ENCODE data around the gene RPS5. TPM values are rescaled to one million over a fixed set of nuclear protein-coding genes. Genes with fewer than 3 reads are reported as not detected.
"Not testable (repeated sequence)": the region's sequence is repeated elsewhere in the genome, so short reads cannot be mapped to it uniquely, and the experiment has no call there.

The RPS5 gene
- total RNA-seq, 1 experiment from 2014 or later: 6,081 TPM

DNA sequence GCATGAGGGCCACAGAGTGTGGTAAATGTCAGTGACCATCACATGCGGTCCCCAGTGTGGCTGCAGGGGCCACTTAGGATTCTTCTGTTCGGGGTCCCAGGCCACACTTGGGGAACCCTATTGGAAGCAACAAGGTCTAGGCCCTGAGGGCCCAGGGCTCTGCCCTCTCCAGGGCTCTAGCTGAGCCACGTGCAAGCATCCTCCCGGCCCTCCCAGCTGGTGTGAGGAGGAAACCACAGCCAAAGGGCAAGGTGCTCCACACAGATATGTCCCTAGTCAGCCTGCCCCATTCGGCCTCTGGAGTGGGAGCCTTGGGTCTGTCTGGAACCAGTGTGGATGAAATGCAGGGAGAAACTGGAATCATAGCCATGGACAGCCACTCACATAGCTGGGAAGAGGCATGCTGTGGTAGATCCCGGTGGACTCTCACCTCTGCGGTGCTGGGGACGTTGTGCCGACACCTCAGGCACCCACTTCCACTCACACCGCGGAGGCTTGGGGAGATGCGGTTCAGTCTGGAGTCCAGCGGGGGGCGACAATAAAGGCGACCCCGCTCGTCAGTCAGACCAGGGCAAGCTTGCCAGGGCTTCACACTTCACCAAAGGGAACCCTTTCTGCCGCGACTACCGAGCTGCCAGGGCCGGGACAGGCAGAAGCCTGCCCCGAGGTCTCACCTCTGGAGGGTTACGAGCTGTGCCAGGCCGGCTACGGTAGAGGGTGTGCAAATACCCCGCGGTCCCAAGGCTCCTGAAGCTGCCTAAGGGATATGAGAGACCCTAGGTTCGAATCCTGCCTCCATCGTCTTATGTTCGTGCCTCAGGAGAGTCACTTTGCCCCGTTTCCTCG is 20.3 kb upstream of the RPS5 start:
- Histone ChIP-seq H3K27ac (ENCODE audit: low read length) (no peak overlapping the region), H3K27me3 (ENCODE audit: low read length) (no peaks in the 10 kb centered on the region), H3K36me3 (ENCODE audit: insufficient read depth, low read length) (no peaks in the 10 kb centered on the region), H3K79me2 (ENCODE audit: low read length) (peaks cover 3% of the 10 kb centered on the region), H4K20me1 (ENCODE audit: insufficient read depth, low read depth, low read length) (no peaks in the 10 kb centered on the region), H3K9me2 (replicated peaks; ENCODE audit: insufficient read depth, low read length) (no peaks in the 10 kb centered on the region), H3K4me2 (ENCODE audit: low read depth, low read length, poor library complexity, severe bottlenecking) (no peak overlapping the region), H2AFZ (ENCODE audit: low read length) (no peak overlapping the region), H3K9ac (ENCODE audit: low read length) (no peak overlapping the region), H3K9me3 (ENCODE audit: low read length) (no peaks in the 10 kb centered on the region), H3K4me1 (ENCODE audit: low read length) (peaks cover 7% of the 10 kb centered on the region), H3K4me3 (ENCODE audit: low read length) (no peak overlapping the region)
- no peak for DNase-seq

GRCh38 chr19:58367698-58368454 is 19.2 kb upstream of the RPS5 start:
- no peak overlapping the region for H3K4me2 ChIP-seq (ENCODE audit: low read depth, low read length, poor library complexity, severe bottlenecking)
- no peak overlapping the region for H2AFZ ChIP-seq (ENCODE audit: low read length)
- no peaks in the 10 kb centered on the region for H3K27me3 ChIP-seq (ENCODE audit: low read length)
- no peaks in the 10 kb centered on the region for H3K36me3 ChIP-seq (ENCODE audit: insufficient read depth, low read length)
- H3K4me3 ChIP-seq (ENCODE audit: low read length): no peak overlapping the region
- H3K4me1 ChIP-seq (ENCODE audit: low read length): peaks cover 6% of the 10 kb centered on the region; the same call in 1 of the 2 replicates
- no peaks in the 10 kb centered on the region for H3K9me3 ChIP-seq (ENCODE audit: low read length)
- no peak overlapping the region for H3K9ac ChIP-seq (ENCODE audit: low read length)
- H3K9me2 ChIP-seq (replicated peaks; ENCODE audit: insufficient read depth, low read length): no peaks in the 10 kb centered on the region
- H3K27ac ChIP-seq (ENCODE audit: low read length): no peak overlapping the region
- no peaks in the 10 kb centered on the region for H4K20me1 ChIP-seq (ENCODE audit: insufficient read depth, low read depth, low read length)
- DNase-seq: no peak
- H3K79me2 ChIP-seq (ENCODE audit: low read length): no peaks in the 10 kb centered on the region

- H3K4me1 ChIP-seq (ENCODE audit: low read length): peaks cover 6% of the 10 kb centered on the region; the same call in 1 of the 2 replicates
Measured at GRCh38 chr19:58368561-58369360, 18.3 kb upstream of the RPS5 start.

GRCh38 chr19:58372311-58373133 is 14.5 kb upstream of the RPS5 start:
- Histone ChIP-seq H3K27ac (ENCODE audit: low read length) (no peak overlapping the region), H3K9ac (ENCODE audit: low read length) (no peak overlapping the region), H3K9me3 (ENCODE audit: low read length) (no peaks in the 10 kb centered on the region), H2AFZ (ENCODE audit: low read length) (no peak overlapping the region), H3K4me3 (ENCODE audit: low read length) (no peak overlapping the region), H4K20me1 (ENCODE audit: insufficient read depth, low read depth, low read length) (no peaks in the 10 kb centered on the region), H3K4me2 (ENCODE audit: low read depth, low read length, poor library complexity, severe bottlenecking) (no peak overlapping the region), H3K79me2 (ENCODE audit: low read length) (no peaks in the 10 kb centered on the region), H3K4me1 (ENCODE audit: low read length) (0 out of 2 replicates have a peak, but pooled peaks cover 2% of the 10 kb centered on the region), H3K27me3 (ENCODE audit: low read length) (no peaks in the 10 kb centered on the region), H3K36me3 (ENCODE audit: insufficient read depth, low read length) (no peaks in the 10 kb centered on the region), H3K9me2 (replicated peaks; ENCODE audit: insufficient read depth, low read length) (no peaks in the 10 kb centered on the region)
- no peak for DNase-seq

More at GRCh38 chr19:58368561-58369360, 18.3 kb upstream of the RPS5 start:
- Histone ChIP-seq H3K4me3 (ENCODE audit: low read length) (no peak overlapping the region), H3K36me3 (ENCODE audit: insufficient read depth, low read length) (no peaks in the 10 kb centered on the region), H3K27me3 (ENCODE audit: low read length) (no peaks in the 10 kb centered on the region), H3K9me2 (replicated peaks; ENCODE audit: insufficient read depth, low read length) (no peaks in the 10 kb centered on the region), H3K9ac (ENCODE audit: low read length) (no peak overlapping the region), H3K27ac (ENCODE audit: low read length) (no peak overlapping the region), H3K4me2 (ENCODE audit: low read depth, low read length, poor library complexity, severe bottlenecking) (no peak overlapping the region), H2AFZ (ENCODE audit: low read length) (no peak overlapping the region), H3K9me3 (ENCODE audit: low read length) (no peaks in the 10 kb centered on the region), H4K20me1 (ENCODE audit: insufficient read depth, low read depth, low read length) (no peaks in the 10 kb centered on the region), H3K79me2 (ENCODE audit: low read length) (no peaks in the 10 kb centered on the region)
- DNase-seq: no peak

- no peaks in the 10 kb centered on the region for H3K9me2 ChIP-seq (replicated peaks; ENCODE audit: insufficient read depth, low read length)
- no peaks in the 10 kb centered on the region for H3K36me3 ChIP-seq (ENCODE audit: insufficient read depth, low read length)
- H3K9ac ChIP-seq (ENCODE audit: low read length): no peak overlapping the region
- H3K27ac ChIP-seq (ENCODE audit: low read length): no peak overlapping the region
- H3K27me3 ChIP-seq (ENCODE audit: low read length): no peaks in the 10 kb centered on the region
- H4K20me1 ChIP-seq (ENCODE audit: insufficient read depth, low read depth, low read length): no peaks in the 10 kb centered on the region
- H3K4me1 ChIP-seq (ENCODE audit: low read length): peaks cover 7% of the 10 kb centered on the region
- H3K4me3 ChIP-seq (ENCODE audit: low read length): no peak overlapping the region
- H3K4me2 ChIP-seq (ENCODE audit: low read depth, low read length, poor library complexity, severe bottlenecking): no peak overlapping the region
- peaks cover under 1% of the 10 kb centered on the region for H3K79me2 ChIP-seq (ENCODE audit: low read length)
- DNase-seq: no peak
- H2AFZ ChIP-seq (ENCODE audit: low read length): no peak overlapping the region
- H3K9me3 ChIP-seq (ENCODE audit: low read length): no peaks in the 10 kb centered on the region
Measured at GRCh38 chr19:58374200-58374599, 12.9 kb upstream of the RPS5 start.

GRCh38 chr19:58376724-58377123 is 10.3 kb upstream of the RPS5 start:
- H3K9me3 ChIP-seq (ENCODE audit: low read length); H2AFZ ChIP-seq (ENCODE audit: low read length); H3K4me3 ChIP-seq (ENCODE audit: low read length); H3K4me2 ChIP-seq (ENCODE audit: low read depth, low read length, poor library complexity, severe bottlenecking); H4K20me1 ChIP-seq (ENCODE audit: insufficient read depth, low read depth, low read length); H3K9ac ChIP-seq (ENCODE audit: low read length); H3K27me3 ChIP-seq (ENCODE audit: low read length); H3K27ac ChIP-seq (ENCODE audit: low read length); H3K36me3 ChIP-seq (ENCODE audit: insufficient read depth, low read length); DNase-seq; H3K9me2 ChIP-seq (replicated peaks; ENCODE audit: insufficient read depth, low read length): not testable (repeated sequence)
- H3K4me1 ChIP-seq (ENCODE audit: low read length): peaks cover 20% of the 10 kb centered on the region
- H3K79me2 ChIP-seq (ENCODE audit: low read length): peaks cover 15% of the 10 kb centered on the region

DNA sequence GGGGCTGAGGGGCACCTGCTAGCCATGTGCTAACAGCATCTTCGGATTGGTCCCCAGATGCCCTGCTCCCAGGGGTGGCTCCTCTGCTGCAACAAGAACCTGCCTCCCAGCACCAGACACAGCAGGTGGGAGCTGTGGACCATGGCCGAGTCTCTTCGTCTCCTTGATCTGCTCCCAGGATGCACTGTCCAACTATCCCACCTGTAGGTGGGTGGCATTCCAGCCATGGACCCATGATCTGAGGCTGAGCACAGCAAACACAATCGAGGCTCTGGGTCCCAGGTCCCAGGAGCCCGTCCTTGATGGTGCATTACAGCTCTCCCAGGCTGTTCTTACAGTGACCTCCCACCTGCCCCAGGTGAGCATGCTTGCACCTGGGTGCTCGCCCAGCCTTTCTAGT is 7.8 kb upstream of the RPS5 start:
- peak overlapping the region; percentile 79 for H3K4me3 ChIP-seq (ENCODE audit: low read length)
- peak overlapping the region; percentile 90 for H3K4me2 ChIP-seq (ENCODE audit: low read depth, low read length, poor library complexity, severe bottlenecking)
- no peak overlapping the region; the same call in 1 of the 2 replicates for H2AFZ ChIP-seq (ENCODE audit: low read length)
- H3K36me3 ChIP-seq (ENCODE audit: insufficient read depth, low read length): no peaks in the 10 kb centered on the region
- H3K27ac ChIP-seq (ENCODE audit: low read length): no peak overlapping the region
- H3K9me3 ChIP-seq (ENCODE audit: low read length): no peaks in the 10 kb centered on the region
- no peaks in the 10 kb centered on the region for H4K20me1 ChIP-seq (ENCODE audit: insufficient read depth, low read depth, low read length)
- H3K27me3 ChIP-seq (ENCODE audit: low read length): no peaks in the 10 kb centered on the region
- H3K79me2 ChIP-seq (ENCODE audit: low read length): peaks cover 34% of the 10 kb centered on the region
- DNase-seq: no peak
- H3K9me2 ChIP-seq (replicated peaks; ENCODE audit: insufficient read depth, low read length): no peaks in the 10 kb centered on the region
- H3K9ac ChIP-seq (ENCODE audit: low read length): peak overlapping the region; percentile 77
- peaks cover 32% of the 10 kb centered on the region for H3K4me1 ChIP-seq (ENCODE audit: low read length)
